Esophagus muscularis mucosa (tissue), 3 donors: ENCODE data around the gene DHX35.

Experiments
- EP300 ChIP-seq: sonication (generic); formaldehyde crosslinking; IDR thresholded peaks from one replicate; pipeline ENCODE4 v1.6.1; 2017; ENCODE audit warnings: antibody characterized with exemption
- TF ChIP-seq, protein P1 (sequence below), 3 experiments: fragments of 200-600 bp in 2 of 3; fragments of 450-650 bp in 1 of 3; sonication (generic) in 2 of 3; IDR thresholded peaks; one replicate each; pipeline ENCODE4 v1.5.1; 2017 to 2019; ENCODE audit warnings: antibody characterized with exemption in 3 of 3, mild to moderate bottlenecking in 2 of 3, moderate library complexity in 1 of 3

DNA sequence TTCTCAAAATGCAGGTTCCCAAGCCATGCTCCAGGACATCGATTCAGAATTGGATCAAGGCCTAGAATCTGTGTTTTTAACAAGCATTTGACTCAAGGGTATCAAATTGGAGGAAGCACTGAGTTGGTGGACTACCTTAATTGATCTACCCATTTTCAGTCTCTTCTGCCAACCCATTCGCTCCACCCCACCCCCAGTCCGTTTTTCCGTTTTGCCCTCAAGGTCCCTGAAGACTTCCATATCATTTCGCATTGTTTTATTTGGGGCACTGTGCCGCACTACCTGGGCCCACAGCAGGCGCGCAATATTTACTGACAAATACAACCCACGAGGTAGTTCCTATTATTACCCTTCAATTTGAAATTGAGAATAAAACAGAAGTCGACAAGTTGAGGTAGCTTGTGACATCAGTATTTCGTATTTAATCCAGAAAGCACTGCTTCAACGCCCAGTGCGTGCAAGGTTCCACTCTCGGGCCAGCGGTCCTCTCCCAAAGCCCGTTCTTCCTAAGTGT is 557 bp upstream of the DHX35 start:
- TF ChIP-seq EP300 = no peak
- TF ChIP-seq, protein P1, sequence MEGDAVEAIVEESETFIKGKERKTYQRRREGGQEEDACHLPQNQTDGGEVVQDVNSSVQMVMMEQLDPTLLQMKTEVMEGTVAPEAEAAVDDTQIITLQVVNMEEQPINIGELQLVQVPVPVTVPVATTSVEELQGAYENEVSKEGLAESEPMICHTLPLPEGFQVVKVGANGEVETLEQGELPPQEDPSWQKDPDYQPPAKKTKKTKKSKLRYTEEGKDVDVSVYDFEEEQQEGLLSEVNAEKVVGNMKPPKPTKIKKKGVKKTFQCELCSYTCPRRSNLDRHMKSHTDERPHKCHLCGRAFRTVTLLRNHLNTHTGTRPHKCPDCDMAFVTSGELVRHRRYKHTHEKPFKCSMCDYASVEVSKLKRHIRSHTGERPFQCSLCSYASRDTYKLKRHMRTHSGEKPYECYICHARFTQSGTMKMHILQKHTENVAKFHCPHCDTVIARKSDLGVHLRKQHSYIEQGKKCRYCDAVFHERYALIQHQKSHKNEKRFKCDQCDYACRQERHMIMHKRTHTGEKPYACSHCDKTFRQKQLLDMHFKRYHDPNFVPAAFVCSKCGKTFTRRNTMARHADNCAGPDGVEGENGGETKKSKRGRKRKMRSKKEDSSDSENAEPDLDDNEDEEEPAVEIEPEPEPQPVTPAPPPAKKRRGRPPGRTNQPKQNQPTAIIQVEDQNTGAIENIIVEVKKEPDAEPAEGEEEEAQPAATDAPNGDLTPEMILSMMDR (IDR thresholded peaks at IDR 0.05) = no peak
